ENCODE measurements around the gene ANKRD53. TPM values are rescaled to one million over a fixed set of nuclear protein-coding genes. Genes with fewer than 3 reads are reported as not detected.

The ANKRD53 gene
- total and polyA plus RNA-seq, 2 donors (not counting 3 experiments of a cell fraction or from before 2014, with no cell fraction given): 1.3 to 1.4 TPM

GRCh38 chr2:70986499-70987189 is 8.2 kb downstream of the ANKRD53 start:
- no peak overlapping the region for H2AFZ ChIP-seq (ENCODE audit: low read depth, low read length)
- no peak overlapping the region for H3K9ac ChIP-seq (replicated peaks; ENCODE audit: extremely low read depth, insufficient read depth, low read length)
- ChIA-PET CTCF (interaction anchor here (3.8 to 4.2 kb wide), 2 partner anchors 14 to 21 kb away, joined by 43 to 52 read pairs; no protein-coding TSS in a partner anchor), POLR2A (no interaction called here)
- no peaks in the 10 kb centered on the region for H3K27me3 ChIP-seq (ENCODE audit: control insufficient read depth in 2 of 2, insufficient read depth in 2 of 2, low read length in 2 of 2)
- no peaks in the 10 kb centered on the region for H3K79me2 ChIP-seq (ENCODE audit: control insufficient read depth, insufficient read depth, low read length)
- peaks cover 4 to 26% of the 10 kb centered on the region in 2 experiments for H3K36me3 ChIP-seq (ENCODE audit: control insufficient read depth in 2 of 2, extremely low read depth in 1 of 2, insufficient read depth in 2 of 2, low read length in 2 of 2)
- no peak overlapping the region for H3K4me2 ChIP-seq (ENCODE audit: insufficient read depth, low read length)
- dilution Hi-C loops (cut with MboI; ENCODE audit: extremely low pct_ligation_motif_present, low sequenced_read_pairs) (no loop called here), intact Hi-C loops (cut with micrococcal nuclease) (no loop called here)
- no peaks in the 10 kb centered on the region for H3K4me1 ChIP-seq (ENCODE audit: control insufficient read depth, extremely low read depth, insufficient read depth, low read length)
- FAIRE-seq (no peak), DNase-seq (ENCODE audit: low read depth, low spot score) (no peak)
- H3K9me3 ChIP-seq (replicated peaks; ENCODE audit: control insufficient read depth, insufficient read depth, low read length): no peaks in the 10 kb centered on the region
- H4K20me1 ChIP-seq (replicated peaks; ENCODE audit: control insufficient read depth, extremely low read depth, insufficient read depth, low read length): no peaks in the 10 kb centered on the region
- BruUV-seq (replicated peaks): no TSS peak
- H3K4me3 ChIP-seq (replicated peaks in 1 of 3; ENCODE audit: insufficient read depth in 1 of 3, low read depth in 1 of 3, low read length in 3 of 3): no peak overlapping the region
- H3K9me1 ChIP-seq (replicated peaks; ENCODE audit: control insufficient read depth, extremely low read depth, insufficient read depth, low read length): no peaks in the 10 kb centered on the region
- no peak for TF ChIP-seq JUN (IDR thresholded peaks at IDR 0.05; ENCODE audit: borderline replicate concordance, insufficient read depth, insufficient read length, low read depth)
- TF ChIP-seq, protein P1, sequence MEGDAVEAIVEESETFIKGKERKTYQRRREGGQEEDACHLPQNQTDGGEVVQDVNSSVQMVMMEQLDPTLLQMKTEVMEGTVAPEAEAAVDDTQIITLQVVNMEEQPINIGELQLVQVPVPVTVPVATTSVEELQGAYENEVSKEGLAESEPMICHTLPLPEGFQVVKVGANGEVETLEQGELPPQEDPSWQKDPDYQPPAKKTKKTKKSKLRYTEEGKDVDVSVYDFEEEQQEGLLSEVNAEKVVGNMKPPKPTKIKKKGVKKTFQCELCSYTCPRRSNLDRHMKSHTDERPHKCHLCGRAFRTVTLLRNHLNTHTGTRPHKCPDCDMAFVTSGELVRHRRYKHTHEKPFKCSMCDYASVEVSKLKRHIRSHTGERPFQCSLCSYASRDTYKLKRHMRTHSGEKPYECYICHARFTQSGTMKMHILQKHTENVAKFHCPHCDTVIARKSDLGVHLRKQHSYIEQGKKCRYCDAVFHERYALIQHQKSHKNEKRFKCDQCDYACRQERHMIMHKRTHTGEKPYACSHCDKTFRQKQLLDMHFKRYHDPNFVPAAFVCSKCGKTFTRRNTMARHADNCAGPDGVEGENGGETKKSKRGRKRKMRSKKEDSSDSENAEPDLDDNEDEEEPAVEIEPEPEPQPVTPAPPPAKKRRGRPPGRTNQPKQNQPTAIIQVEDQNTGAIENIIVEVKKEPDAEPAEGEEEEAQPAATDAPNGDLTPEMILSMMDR (IDR thresholded peaks at IDR 0.05; ENCODE audit: extremely low read depth in 1 of 2, insufficient read depth in 1 of 2, low read depth in 1 of 2, low read length in 2 of 2): no peak
- TF ChIP-seq POLR2AphosphoS5 (IDR thresholded peaks at IDR 0.05; ENCODE audit: insufficient read depth, low read depth, low read length): no peak
- TF ChIP-seq MYC (IDR thresholded peaks at IDR 0.05; ENCODE audit: low read depth, low read length): no peak
- no peak for TF ChIP-seq POLR2A (IDR thresholded peaks at IDR 0.05; ENCODE audit: low read depth, low read length)
- TF ChIP-seq, protein P2, sequence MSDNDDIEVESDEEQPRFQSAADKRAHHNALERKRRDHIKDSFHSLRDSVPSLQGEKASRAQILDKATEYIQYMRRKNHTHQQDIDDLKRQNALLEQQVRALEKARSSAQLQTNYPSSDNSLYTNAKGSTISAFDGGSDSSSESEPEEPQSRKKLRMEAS (IDR thresholded peaks at IDR 0.05; ENCODE audit: insufficient read depth, insufficient read length): no peak
- TF ChIP-seq FOS (IDR thresholded peaks at IDR 0.05; ENCODE audit: borderline replicate concordance, insufficient read depth, low read length): no peak
- no peak for TF ChIP-seq GATA2 (IDR thresholded peaks at IDR 0.05; ENCODE audit: insufficient read depth, insufficient read length, low read depth, low read length)
- no peak for TF ChIP-seq EZH2 (IDR thresholded peaks at IDR 0.05; ENCODE audit: borderline replicate concordance, low read depth, low read length, severe bottlenecking)
- H3K27ac ChIP-seq (ENCODE audit: insufficient read depth, low read depth, low read length): no peak overlapping the region

Data from endothelial cell of umbilical vein (primary cell).